Stomach (tissue), 9 donors: Measurements from ENCODE around the gene FEZ2. TPM values are rescaled to one million over a fixed set of nuclear protein-coding genes. Genes with fewer than 3 reads are reported as not detected.
A peak's percentile ranks its signal among the peaks of the same experiment; 100 is the strongest.

Source experiments
- DNase-seq, 2 donors: peaks; one replicate each; pipeline versions ENCODE4 v3.0.0 to v3.0.0-alpha.2; 2013 to 2019
- H3K27ac ChIP-seq, 5 donors: fragments of 200-600 bp in 4 of 5; sonication (generic) in 4 of 5; one replicate each; pipeline ENCODE4 v1.5.1; 2013 to 2019; ENCODE audit warnings: mild to moderate bottlenecking in 1 of 5, moderate library complexity in 1 of 5
- H3K27me3 ChIP-seq, 3 donors: fragments of 200-600 bp; sonication (generic); one replicate each; pipeline ENCODE4 v1.5.1; 2017 to 2019; ENCODE audit warnings: mixed run types in 1 of 3
- H3K36me3 ChIP-seq, 4 donors: fragments of 200-600 bp; sonication (generic); 1 replicate in 3 of 4; 2 replicates in 1 of 4; pipeline ENCODE4 v1.5.1; 2016 to 2019
- H3K4me1 ChIP-seq, 4 donors: fragments of 200-600 bp; sonication (generic); one replicate each; pipeline ENCODE4 v1.5.1; 2016 to 2019
- H3K4me3 ChIP-seq, 4 donors: fragments of 200-600 bp; sonication (generic) in 3 of 4; one replicate each; pipeline ENCODE4 v1.5.1; 2016 to 2019; ENCODE audit warnings: mild to moderate bottlenecking in 1 of 4
- H3K9me3 ChIP-seq, 4 donors: fragments of 200-600 bp; sonication (generic); one replicate each; pipeline ENCODE4 v1.5.1; 2016 to 2019
- EP300 ChIP-seq: sonication (generic); formaldehyde crosslinking; IDR thresholded peaks from one replicate; pipeline ENCODE4 v1.6.1; 2017; ENCODE audit warnings: antibody characterized with exemption
- POLR2A ChIP-seq, 4 donors: fragments of 450-650 bp; IDR thresholded peaks; one replicate each; pipeline ENCODE4 v1.6.1; 2016; ENCODE audit warnings: antibody characterized with exemption in 4 of 4, control low read depth in 2 of 4, mild to moderate bottlenecking in 1 of 4, moderate library complexity in 1 of 4
- POLR2AphosphoS5 ChIP-seq, 3 donors: sonication (generic); formaldehyde crosslinking; IDR thresholded peaks; one replicate each; pipeline ENCODE4 v1.6.1; 2016; ENCODE audit warnings: antibody characterized with exemption in 3 of 3
- WGBS, 5 donors: extraction: QIAGEN DNeasy Blood & Tissue Kit in 3 of 5; methylation state at CpG; one replicate each; pipeline versions ENCODE4 v1.1.5 to v1.1.7; 2013 to 2018; 5-methylcytosine and 5-hydroxymethylcytosine counted together
- intact Hi-C: fragments of 100-400 bp; cut with DNase I; formaldehyde crosslinking; loops from one replicate; pipeline ENCODE4 v1.15.1; 2023; ENCODE audit warnings: low total_unique reads
- polyA plus RNA-seq, 3 donors: library from polyadenylated mRNA; stranded (reverse); fragments of 200-250 nt; gene quantifications; one replicate each; pipeline ENCODE4 v1.2.3, GENCODE V29; 2013
- total RNA-seq, 5 donors: library from RNA; depleted of rRNA; stranded (reverse); fragments of >200 nt; gene quantifications; one replicate each; pipeline versions ENCODE4 v1.1.0 to v1.2.3, GENCODE V29; 2014 to 2016
- TF ChIP-seq, protein P1 (sequence below), 7 experiments: fragments of 450-650 bp in 4 of 7; fragments of 200-600 bp in 3 of 7; sonication (generic) in 3 of 7; IDR thresholded peaks; one replicate each; pipeline ENCODE4 v1.5.1; 2016 to 2019; ENCODE audit warnings: antibody characterized with exemption in 7 of 7, control low read depth in 2 of 7, mild to moderate bottlenecking in 1 of 7
- donor health status: healthy with polysubstance abuse.
- donor health status: Bipolar disorder and iron deficiency.
- donor health status: healthy.

Gene FEZ2
- total and polyA plus RNA-seq, 8 donors, result 17.7 to 100.0 (median 25.8) TPM

DNA sequence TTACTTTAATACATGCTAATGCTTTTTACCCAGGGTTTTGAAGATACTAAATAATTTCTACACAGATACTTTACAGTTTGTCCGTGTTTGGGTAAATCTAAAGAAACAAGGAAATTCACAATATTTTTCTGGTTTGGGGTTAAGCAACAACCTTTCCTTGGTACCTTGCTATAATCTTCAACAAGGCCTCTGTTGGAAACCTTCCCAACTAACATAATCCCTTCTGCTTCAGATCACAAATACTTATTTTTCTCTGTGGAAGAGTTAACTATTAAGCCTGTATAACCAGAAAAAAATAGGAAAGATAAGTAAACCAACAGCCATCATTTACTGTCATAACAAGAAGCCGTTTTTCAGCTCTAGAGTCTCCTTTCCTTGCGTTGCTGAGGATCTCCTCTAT lies 15.0 kb downstream of the FEZ2 start:
- Histone ChIP-seq H3K9me3 (no peaks in the 10 kb centered on the region), H3K27ac (no peak overlapping the region)
- TF ChIP-seq POLR2AphosphoS5 (IDR thresholded peaks at IDR 0.05) (no peak), POLR2A (IDR thresholded peaks at IDR 0.05) (no peak)

GRCh38 chr2:36582538-36582937 lies 15.4 kb downstream of the FEZ2 start:
- intact Hi-C loops, result no loop called here
- H3K36me3 ChIP-seq, result peaks cover 28 to 98% (median 87%) of the 10 kb centered on the region in 4 donors
- H3K27ac ChIP-seq, result no peak overlapping the region
- 89 to 93% (median 90%) methylated on average over 5 of the region's 5 CpGs for WGBS, 5 donors
- TF ChIP-seq, protein P1, sequence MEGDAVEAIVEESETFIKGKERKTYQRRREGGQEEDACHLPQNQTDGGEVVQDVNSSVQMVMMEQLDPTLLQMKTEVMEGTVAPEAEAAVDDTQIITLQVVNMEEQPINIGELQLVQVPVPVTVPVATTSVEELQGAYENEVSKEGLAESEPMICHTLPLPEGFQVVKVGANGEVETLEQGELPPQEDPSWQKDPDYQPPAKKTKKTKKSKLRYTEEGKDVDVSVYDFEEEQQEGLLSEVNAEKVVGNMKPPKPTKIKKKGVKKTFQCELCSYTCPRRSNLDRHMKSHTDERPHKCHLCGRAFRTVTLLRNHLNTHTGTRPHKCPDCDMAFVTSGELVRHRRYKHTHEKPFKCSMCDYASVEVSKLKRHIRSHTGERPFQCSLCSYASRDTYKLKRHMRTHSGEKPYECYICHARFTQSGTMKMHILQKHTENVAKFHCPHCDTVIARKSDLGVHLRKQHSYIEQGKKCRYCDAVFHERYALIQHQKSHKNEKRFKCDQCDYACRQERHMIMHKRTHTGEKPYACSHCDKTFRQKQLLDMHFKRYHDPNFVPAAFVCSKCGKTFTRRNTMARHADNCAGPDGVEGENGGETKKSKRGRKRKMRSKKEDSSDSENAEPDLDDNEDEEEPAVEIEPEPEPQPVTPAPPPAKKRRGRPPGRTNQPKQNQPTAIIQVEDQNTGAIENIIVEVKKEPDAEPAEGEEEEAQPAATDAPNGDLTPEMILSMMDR (IDR thresholded peaks at IDR 0.05), result no peak
- TF ChIP-seq POLR2A (IDR thresholded peaks at IDR 0.05) (no peak), EP300 (no peak), POLR2AphosphoS5 (IDR thresholded peaks at IDR 0.05) (no peak)
- no peak overlapping the region for H3K4me3 ChIP-seq
- no peak for DNase-seq
- no peaks in the 10 kb centered on the region for H3K9me3 ChIP-seq
- H3K4me1 ChIP-seq, result peaks cover 0 to 18% (median 10%) of the 10 kb centered on the region in 4 donors
- no peaks in the 10 kb centered on the region for H3K27me3 ChIP-seq

More for the DNA sequence above, 15.0 kb downstream of the FEZ2 start:
- 63 to 85% (median 81%) methylated on average over 3 of the region's 3 CpGs for WGBS, 5 donors
- intact Hi-C loops, result no loop called here
- Histone ChIP-seq H3K4me1 (peaks cover 0 to 18% (median 10%) of the 10 kb centered on the region in 4 donors), H3K36me3 (peaks cover 28 to 98% (median 85%) of the 10 kb centered on the region in 4 donors), H3K27me3 (no peaks in the 10 kb centered on the region), H3K4me3 (no peak overlapping the region)
- DNase-seq, result no peak

- no peak overlapping the region for H3K4me3 ChIP-seq
- H3K9me3 ChIP-seq, result no peaks in the 10 kb centered on the region
- H3K36me3 ChIP-seq, result peaks cover 22 to 92% (median 87%) of the 10 kb centered on the region in 4 donors
- intact Hi-C loops, result no loop called here
- DNase-seq, result no peak
- TF ChIP-seq, protein P1 (IDR thresholded peaks at IDR 0.05), result no peak
- TF ChIP-seq POLR2AphosphoS5 (IDR thresholded peaks at IDR 0.05) (no peak), POLR2A (IDR thresholded peaks at IDR 0.05) (no peak), EP300 (no peak)
- H3K27me3 ChIP-seq, result no peaks in the 10 kb centered on the region
- peak overlapping the region; percentile 14 to 83 (median 52) for H3K27ac ChIP-seq
- H3K4me1 ChIP-seq, result peaks cover 0 to 18% (median 10%) of the 10 kb centered on the region in 4 donors
Measured at GRCh38 chr2:36579297-36579664, 18.7 kb downstream of the FEZ2 start.

- peak overlapping the region in 1 of 4 donors; percentile 17 for H3K4me3 ChIP-seq
- peaks cover 22 to 88% (median 85%) of the 10 kb centered on the region in 4 donors for H3K36me3 ChIP-seq
- H3K27me3 ChIP-seq, result no peaks in the 10 kb centered on the region
- peaks cover 0 to 18% (median 10%) of the 10 kb centered on the region in 4 donors for H3K4me1 ChIP-seq
- WGBS, 5 donors, result 38 to 65% (median 53%) methylated on average over 10 of the region's 10 CpGs
- peak in 1 of 2 donors; percentile 74 for DNase-seq
- intact Hi-C loops, result no loop called here
- peak in 1 of 3 donors; percentile 44 for TF ChIP-seq POLR2AphosphoS5 (IDR thresholded peaks at IDR 0.05)
- TF ChIP-seq, protein P1 (IDR thresholded peaks at IDR 0.05), result no peak
- H3K9me3 ChIP-seq, result no peaks in the 10 kb centered on the region
- peak overlapping the region in 4 of 5 donors; percentile 38 to 83 (median 60) for H3K27ac ChIP-seq
Measured at GRCh38 chr2:36578343-36579296, 19.3 kb downstream of the FEZ2 start.
